Suprapubic skin (tissue), 4 donors: ENCODE data around the gene C2CD2L.

Experiments
- EP300 ChIP-seq: sonication (generic); formaldehyde crosslinking; IDR thresholded peaks from one replicate; pipeline ENCODE4 v1.6.1; 2017; ENCODE audit warnings: antibody characterized with exemption
- POLR2A ChIP-seq, 2 donors: fragments of 450-650 bp; IDR thresholded peaks; one replicate each; pipeline ENCODE4 v1.6.1; 2017; ENCODE audit warnings: antibody characterized with exemption in 2 of 2, mild to moderate bottlenecking in 2 of 2, moderate library complexity in 2 of 2
- POLR2AphosphoS5 ChIP-seq, 3 donors: sonication (generic); formaldehyde crosslinking; IDR thresholded peaks; one replicate each; pipeline ENCODE4 v1.6.1; 2017; ENCODE audit warnings: antibody characterized with exemption in 3 of 3
- TF ChIP-seq, protein P1 (sequence below), 2 donors: fragments of 200-600 bp in 1 of 2; fragments of 450-650 bp in 1 of 2; sonication (generic) in 1 of 2; IDR thresholded peaks; one replicate each; pipeline ENCODE4 v1.5.1; 2016 to 2019; ENCODE audit warnings: antibody characterized with exemption in 2 of 2, mild to moderate bottlenecking in 1 of 2, moderate library complexity in 1 of 2

- TF ChIP-seq, protein P1, sequence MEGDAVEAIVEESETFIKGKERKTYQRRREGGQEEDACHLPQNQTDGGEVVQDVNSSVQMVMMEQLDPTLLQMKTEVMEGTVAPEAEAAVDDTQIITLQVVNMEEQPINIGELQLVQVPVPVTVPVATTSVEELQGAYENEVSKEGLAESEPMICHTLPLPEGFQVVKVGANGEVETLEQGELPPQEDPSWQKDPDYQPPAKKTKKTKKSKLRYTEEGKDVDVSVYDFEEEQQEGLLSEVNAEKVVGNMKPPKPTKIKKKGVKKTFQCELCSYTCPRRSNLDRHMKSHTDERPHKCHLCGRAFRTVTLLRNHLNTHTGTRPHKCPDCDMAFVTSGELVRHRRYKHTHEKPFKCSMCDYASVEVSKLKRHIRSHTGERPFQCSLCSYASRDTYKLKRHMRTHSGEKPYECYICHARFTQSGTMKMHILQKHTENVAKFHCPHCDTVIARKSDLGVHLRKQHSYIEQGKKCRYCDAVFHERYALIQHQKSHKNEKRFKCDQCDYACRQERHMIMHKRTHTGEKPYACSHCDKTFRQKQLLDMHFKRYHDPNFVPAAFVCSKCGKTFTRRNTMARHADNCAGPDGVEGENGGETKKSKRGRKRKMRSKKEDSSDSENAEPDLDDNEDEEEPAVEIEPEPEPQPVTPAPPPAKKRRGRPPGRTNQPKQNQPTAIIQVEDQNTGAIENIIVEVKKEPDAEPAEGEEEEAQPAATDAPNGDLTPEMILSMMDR (IDR thresholded peaks at IDR 0.05) = no peak
- TF ChIP-seq POLR2A (IDR thresholded peaks at IDR 0.05) (no peak), POLR2AphosphoS5 (IDR thresholded peaks at IDR 0.05) (no peak), EP300 (no peak)
Measured at GRCh38 chr11:119121811-119122124, 14.6 kb downstream of the C2CD2L start.
